Loucy (cell line): ENCODE measurements around the gene CRYBB3.
"Not testable (repeated sequence)": the region's sequence is repeated elsewhere in the genome, so short reads cannot be mapped to it uniquely, and the experiment has no call there.

Experiments
- H2AFZ ChIP-seq: fragments of 200-600 bp; sonication (generic); 2 replicates; pipeline ENCODE4 v1.6.0; 2016; ENCODE audit warnings: antibody characterized with exemption, mild to moderate bottlenecking, low read length, moderate library complexity
- H3F3A ChIP-seq: fragments of 200-600 bp; 2 replicates; pipeline ENCODE4 v1.6.0; 2016; ENCODE audit warnings: antibody characterized with exemption, low read depth, mild to moderate bottlenecking
- H3K27me3 ChIP-seq: fragments of 200-600 bp; sonication (generic); 2 replicates; pipeline ENCODE4 v1.6.1; 2014; ENCODE audit warnings: low read length, mild to moderate bottlenecking; ENCODE audit not compliant: insufficient read depth, poor library complexity, severe bottlenecking
- H3K36me3 ChIP-seq: fragments of 200-600 bp; sonication (generic); 2 replicates; pipeline ENCODE4 v1.6.1; 2016; ENCODE audit warnings: low read length; ENCODE audit not compliant: insufficient read depth
- H3K4me1 ChIP-seq: fragments of 200-600 bp; sonication (generic); 2 replicates; pipeline ENCODE4 v1.5.1; 2014; ENCODE audit warnings: low read length, mild to moderate bottlenecking; ENCODE audit not compliant: insufficient read depth, poor library complexity, severe bottlenecking
- H3K4me2 ChIP-seq: fragments of 200-600 bp; sonication (generic); 2 replicates; pipeline ENCODE4 v1.6.0; 2014; ENCODE audit warnings: antibody characterized with exemption, low read length, low read depth, mild to moderate bottlenecking; ENCODE audit not compliant: poor library complexity, severe bottlenecking
- H3K4me3 ChIP-seq: fragments of 200-600 bp; sonication (generic); 2 replicates; pipeline ENCODE4 v1.5.1; 2014; ENCODE audit warnings: low read length, mild to moderate bottlenecking, mixed read lengths; ENCODE audit not compliant: poor library complexity, severe bottlenecking
- H3K79me2 ChIP-seq: fragments of 200-600 bp; sonication (generic); 2 replicates; pipeline ENCODE4 v1.6.1; 2014; ENCODE audit warnings: low read length; ENCODE audit not compliant: insufficient read depth
- H3K9ac ChIP-seq: fragments of 200-600 bp; sonication (generic); 2 replicates; pipeline ENCODE4 v1.6.0; 2014; ENCODE audit warnings: mild to moderate bottlenecking, low read depth, low read length, moderate library complexity; ENCODE audit not compliant: poor library complexity, severe bottlenecking
- H3K9me2 ChIP-seq: fragments of 200-600 bp; sonication (generic); replicated peaks from 2 replicates; pipeline ENCODE4 v1.6.1; 2016; ENCODE audit warnings: low read depth, low read length, mixed read lengths
- H3K9me3 ChIP-seq: fragments of 200-600 bp; sonication (generic); 2 replicates; pipeline ENCODE4 v1.6.1; 2014; ENCODE audit warnings: mild to moderate bottlenecking, antibody characterized with exemption, low read length, low read depth; ENCODE audit not compliant: insufficient read depth
- H4K20me1 ChIP-seq: fragments of 200-600 bp; sonication (generic); 2 replicates; pipeline ENCODE4 v1.6.0; 2014; ENCODE audit warnings: antibody characterized with exemption, low read length, mild to moderate bottlenecking; ENCODE audit not compliant: insufficient read depth, poor library complexity, severe bottlenecking
- CTCF ChIP-seq: fragments of 200-600 bp; sonication (generic); conservative IDR thresholded peaks from 2 replicates; pipeline ENCODE4 v1.5.1; 2014; ENCODE audit warnings: mild to moderate bottlenecking, antibody characterized with exemption, low read length
- EZH2phosphoT487 ChIP-seq: fragments of 200-600 bp; IDR thresholded peaks from 2 replicates; pipeline ENCODE4 v1.6.1; 2018; ENCODE audit warnings: antibody characterized with exemption, mild to moderate bottlenecking, moderate library complexity, borderline replicate concordance

The CRYBB3 gene

GRCh38 chr22:25201557-25202273, 2.1 kb downstream of the CRYBB3 start:
- Histone ChIP-seq H3K36me3 (no peaks in the 10 kb centered on the region), H3K79me2 (no peaks in the 10 kb centered on the region), H3K9me3 (no peaks in the 10 kb centered on the region), H4K20me1 (no peaks in the 10 kb centered on the region), H3F3A (no peaks in the 10 kb centered on the region), H3K27me3 (no peaks in the 10 kb centered on the region), H2AFZ (no peak overlapping the region), H3K4me2 (no peak overlapping the region), H3K4me3 (no peak overlapping the region), H3K9me2 (no peaks in the 10 kb centered on the region), H3K4me1 (no peaks in the 10 kb centered on the region), H3K9ac (no peak overlapping the region)
- TF ChIP-seq CTCF = no peak
- no peak for TF ChIP-seq EZH2phosphoT487

GRCh38 chr22:25202290-25202921, 2.7 kb downstream of the CRYBB3 start:
- Histone ChIP-seq H3K9me3 (no peaks in the 10 kb centered on the region), H3K4me3 (no peak overlapping the region), H3K4me2 (no peak overlapping the region), H3K36me3 (no peaks in the 10 kb centered on the region), H3F3A (no peaks in the 10 kb centered on the region), H3K27me3 (no peaks in the 10 kb centered on the region), H3K79me2 (no peaks in the 10 kb centered on the region), H3K4me1 (no peaks in the 10 kb centered on the region), H4K20me1 (no peaks in the 10 kb centered on the region), H3K9ac (no peak overlapping the region), H2AFZ (no peak overlapping the region), H3K9me2 (no peaks in the 10 kb centered on the region)
- TF ChIP-seq EZH2phosphoT487 (no peak), CTCF (peak; percentile 93)

GRCh38 chr22:25203082-25203481, 3.4 kb downstream of the CRYBB3 start:
- no peak overlapping the region for H2AFZ ChIP-seq

GRCh38 chr22:25204547-25204946, 4.9 kb downstream of the CRYBB3 start:
- H3K79me2 ChIP-seq, H3F3A ChIP-seq, H3K4me2 ChIP-seq, H2AFZ ChIP-seq, H4K20me1 ChIP-seq, H3K36me3 ChIP-seq, H3K4me3 ChIP-seq, H3K9ac ChIP-seq, H3K9me2 ChIP-seq, H3K27me3 ChIP-seq, H3K4me1 ChIP-seq, H3K9me3 ChIP-seq: not testable (repeated sequence)

More at GRCh38 chr22:25203082-25203481, 3.4 kb downstream of the CRYBB3 start:
- no peaks in the 10 kb centered on the region for H3K4me1 ChIP-seq
- no peaks in the 10 kb centered on the region for H3F3A ChIP-seq
- no peaks in the 10 kb centered on the region for H3K27me3 ChIP-seq
- no peaks in the 10 kb centered on the region for H3K9me3 ChIP-seq
- no peak overlapping the region for H3K4me3 ChIP-seq
- H3K79me2 ChIP-seq = no peaks in the 10 kb centered on the region
- H3K9me2 ChIP-seq = no peaks in the 10 kb centered on the region
- H3K9ac ChIP-seq = no peak overlapping the region
- H3K4me2 ChIP-seq = no peak overlapping the region
- H4K20me1 ChIP-seq = no peaks in the 10 kb centered on the region
- no peaks in the 10 kb centered on the region for H3K36me3 ChIP-seq
- no peak for TF ChIP-seq CTCF
- no peak for TF ChIP-seq EZH2phosphoT487
